HepG2 (cell line): ENCODE measurements around the gene NNAT. TPM values are rescaled to one million over a fixed set of nuclear protein-coding genes. Genes with fewer than 3 reads are reported as not detected.

ENCODE experiments used
- E2F1 ChIP-seq: sonication (generic); formaldehyde crosslinking; IDR thresholded peaks from 2 replicates; pipeline ENCODE4 v1.5.0; 2020; ENCODE audit warnings: missing genetic modification reagents
- HOXA3 ChIP-seq: sonication (generic); formaldehyde crosslinking; IDR thresholded peaks from 2 replicates; pipeline ENCODE4 v1.5.0; 2020; ENCODE audit warnings: missing genetic modification reagents
- MAFF ChIP-seq: IDR thresholded peaks from 2 replicates; pipeline ENCODE4 v1.6.1; 2011; ENCODE audit warnings: low read depth, low read length, improper control_type of control experiment
- ZBED4 ChIP-seq: sonication (generic); formaldehyde crosslinking; IDR thresholded peaks from 2 replicates; pipeline ENCODE4 v1.4.0; 2020; ENCODE audit warnings: missing genetic modification reagents, borderline replicate concordance
- ZHX1 ChIP-seq: sonication (generic); formaldehyde crosslinking; IDR thresholded peaks from 2 replicates; pipeline ENCODE4 v1.8.1; 2022; ENCODE audit warnings: low read depth, mild to moderate bottlenecking, missing genetic modification reagents
- ZNF350 ChIP-seq: sonication (generic); formaldehyde crosslinking; IDR thresholded peaks from 2 replicates; pipeline ENCODE4 v1.4.0; 2020; ENCODE audit warnings: mild to moderate bottlenecking, low read depth, missing genetic modification reagents, borderline replicate concordance
- ZNF552 ChIP-seq: sonication (generic); formaldehyde crosslinking; IDR thresholded peaks from 2 replicates; pipeline ENCODE4 v1.9.0; 2022; ENCODE audit warnings: missing genetic modification reagents, mild to moderate bottlenecking, borderline replicate concordance
- ZNF687 ChIP-seq: sonication (generic); formaldehyde crosslinking; IDR thresholded peaks from 2 replicates; pipeline ENCODE4 v1.5.1; 2020; ENCODE audit warnings: mild to moderate bottlenecking, missing genetic modification reagents, moderate library complexity
- polyA plus RNA-seq, 8 experiments: library from polyadenylated mRNA; depleted of rRNA in 3 of 8; stranded (reverse) in 7 of 8; unstranded in 1 of 8; fragments of >200 nt; fragmentation: Illumina TruSeq in 4 of 8; extraction: Trizol in 4 of 8; gene quantifications; 2 replicates each; pipeline versions ENCODE4 v1.2.1 to v1.2.3, GENCODE V29; 2011 to 2016; ENCODE audit warnings: low read depth in 4 of 8, missing spikeins in 1 of 8, mixed read lengths in 1 of 8; ENCODE audit not compliant: insufficient read depth in 1 of 8
- total RNA-seq, 5 experiments: library from RNA; depleted of rRNA; stranded (reverse); fragments of >200 nt; fragmentation: Illumina TruSeq; extraction: Trizol; gene quantifications; 2 replicates each; pipeline ENCODE4 v1.2.3, GENCODE V29; 2016; ENCODE audit warnings: low read depth in 1 of 5

Gene NNAT
- total and polyA plus RNA-seq, 2 of the 13 experiments (the other 11 are each of a cell fraction or from before 2014, with no cell fraction given) = not detected

GRCh38 chr20:37527638-37528445 lies 6.8 kb downstream of the NNAT start, which contains the start of gene BLCAP (continued):
- peak; percentile 96 for TF ChIP-seq ZBED4
- TF ChIP-seq HOXA3 = peak; percentile 81
- TF ChIP-seq ZHX1 (CRISPR knock-in tag) = 0 out of 2 replicates have a peak, but pooled peaks have one; percentile 50
- peak; percentile 92 for TF ChIP-seq ZNF687 (CRISPR knock-in tag)
- TF ChIP-seq MAFF = peak; percentile 65
- peak; percentile 16; the same call in 1 of the 2 replicates for TF ChIP-seq ZNF552 (CRISPR knock-in tag)
- TF ChIP-seq E2F1 = no peak
- TF ChIP-seq ZNF350 = peak; percentile 91
